OCI-LY3 (cell line): ENCODE data around the gene CDH15.

Source experiments
- EZH2phosphoT487 ChIP-seq: fragments of 200-600 bp; shearing (Covaris generic); IDR thresholded peaks from 2 replicates; pipeline ENCODE4 v1.6.1; 2018; ENCODE audit warnings: antibody characterized with exemption, mixed run types, low read depth
- TF ChIP-seq, protein P1 (sequence below): fragments of 200-600, 300-600 bp; sonication (generic); IDR thresholded peaks from 2 replicates; pipeline ENCODE4 v1.5.1; 2014; ENCODE audit warnings: antibody characterized with exemption, low read length, low read depth

DNA sequence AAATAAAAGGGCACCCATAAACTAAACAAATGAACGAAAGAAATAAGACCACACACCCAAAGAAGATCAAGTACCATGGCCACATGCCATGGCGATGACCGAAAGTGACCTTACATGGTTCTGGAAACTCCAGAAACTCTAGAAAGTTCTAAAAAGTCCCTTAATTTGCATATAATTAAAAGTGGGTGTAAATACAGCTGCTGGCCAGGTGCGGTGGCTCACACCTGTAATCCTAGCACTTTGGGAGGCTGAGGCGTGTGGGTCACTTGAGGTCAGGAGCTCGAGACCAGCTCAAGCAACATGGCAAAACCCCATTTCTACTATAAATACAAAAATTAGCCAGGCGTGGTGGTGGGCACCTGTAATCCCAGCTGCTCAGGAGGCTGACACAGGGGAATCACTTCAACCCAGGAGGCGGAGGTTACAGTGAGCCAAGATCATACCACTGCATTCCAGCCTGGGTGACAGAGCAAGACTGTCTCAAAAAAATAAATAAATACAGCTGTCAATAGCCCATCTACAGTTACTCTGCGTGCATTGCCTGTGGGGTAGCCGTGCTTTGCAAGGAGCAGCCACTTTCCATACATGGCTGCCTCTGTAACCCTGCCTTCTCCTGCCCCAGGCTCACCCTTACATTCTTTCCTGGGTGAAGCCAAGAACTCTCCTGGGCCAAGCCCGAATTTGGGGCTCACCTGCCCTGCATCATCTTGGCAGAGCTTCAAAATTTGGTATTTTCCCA, 38.8 kb downstream of the CDH15 start:
- TF ChIP-seq, protein P1, sequence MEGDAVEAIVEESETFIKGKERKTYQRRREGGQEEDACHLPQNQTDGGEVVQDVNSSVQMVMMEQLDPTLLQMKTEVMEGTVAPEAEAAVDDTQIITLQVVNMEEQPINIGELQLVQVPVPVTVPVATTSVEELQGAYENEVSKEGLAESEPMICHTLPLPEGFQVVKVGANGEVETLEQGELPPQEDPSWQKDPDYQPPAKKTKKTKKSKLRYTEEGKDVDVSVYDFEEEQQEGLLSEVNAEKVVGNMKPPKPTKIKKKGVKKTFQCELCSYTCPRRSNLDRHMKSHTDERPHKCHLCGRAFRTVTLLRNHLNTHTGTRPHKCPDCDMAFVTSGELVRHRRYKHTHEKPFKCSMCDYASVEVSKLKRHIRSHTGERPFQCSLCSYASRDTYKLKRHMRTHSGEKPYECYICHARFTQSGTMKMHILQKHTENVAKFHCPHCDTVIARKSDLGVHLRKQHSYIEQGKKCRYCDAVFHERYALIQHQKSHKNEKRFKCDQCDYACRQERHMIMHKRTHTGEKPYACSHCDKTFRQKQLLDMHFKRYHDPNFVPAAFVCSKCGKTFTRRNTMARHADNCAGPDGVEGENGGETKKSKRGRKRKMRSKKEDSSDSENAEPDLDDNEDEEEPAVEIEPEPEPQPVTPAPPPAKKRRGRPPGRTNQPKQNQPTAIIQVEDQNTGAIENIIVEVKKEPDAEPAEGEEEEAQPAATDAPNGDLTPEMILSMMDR = no peak
- TF ChIP-seq EZH2phosphoT487 = no peak
